Osteocyte (in vitro differentiated cells): ENCODE measurements around the gene NBAS. TPM values are rescaled to one million over a fixed set of nuclear protein-coding genes. Genes with fewer than 3 reads are reported as not detected.

ENCODE experiments used
- DNase-seq: peaks from one replicate; pipeline ENCODE4 v3.0.0; 2021; ENCODE audit warnings: mixed read lengths; ENCODE audit not compliant: unreplicated experiment; ENCODE audit errors: extremely low spot score
- H3K27ac Mint-ChIP-seq: one replicate; pipeline ENCODE4 v1.8.0; 2021; ENCODE audit warnings: mild to moderate bottlenecking, mixed read lengths; ENCODE audit not compliant: unreplicated experiment
- H3K27me3 Mint-ChIP-seq: one replicate; pipeline ENCODE4 v1.8.0; 2021; ENCODE audit warnings: mixed read lengths; ENCODE audit not compliant: unreplicated experiment
- H3K36me3 Mint-ChIP-seq: one replicate; pipeline ENCODE4 v1.8.0; 2021; ENCODE audit warnings: mixed read lengths; ENCODE audit not compliant: unreplicated experiment
- H3K4me1 Mint-ChIP-seq: one replicate; pipeline ENCODE4 v1.8.0; 2021; ENCODE audit warnings: mixed read lengths; ENCODE audit not compliant: unreplicated experiment
- H3K4me3 Mint-ChIP-seq: one replicate; pipeline ENCODE4 v1.8.0; 2021; ENCODE audit warnings: mild to moderate bottlenecking, moderate library complexity, mixed read lengths; ENCODE audit not compliant: unreplicated experiment
- H3K9me3 Mint-ChIP-seq: one replicate; pipeline ENCODE4 v1.8.0; 2021; ENCODE audit warnings: mixed read lengths; ENCODE audit not compliant: unreplicated experiment
- CTCF ChIP-seq: fragments of 200-600 bp; sonication (generic); IDR thresholded peaks from 2 replicates; pipeline ENCODE4 v1.5.0; 2021; ENCODE audit warnings: antibody characterized with exemption, mild to moderate bottlenecking, moderate library complexity
- total RNA-seq: library from RNA; stranded (reverse); gene quantifications from 2 replicates; pipeline ENCODE4 v1.2.1, GENCODE V29; 2021

The NBAS gene
- total RNA-seq, 1 donor from 2014 or later = 43.6 TPM

DNA sequence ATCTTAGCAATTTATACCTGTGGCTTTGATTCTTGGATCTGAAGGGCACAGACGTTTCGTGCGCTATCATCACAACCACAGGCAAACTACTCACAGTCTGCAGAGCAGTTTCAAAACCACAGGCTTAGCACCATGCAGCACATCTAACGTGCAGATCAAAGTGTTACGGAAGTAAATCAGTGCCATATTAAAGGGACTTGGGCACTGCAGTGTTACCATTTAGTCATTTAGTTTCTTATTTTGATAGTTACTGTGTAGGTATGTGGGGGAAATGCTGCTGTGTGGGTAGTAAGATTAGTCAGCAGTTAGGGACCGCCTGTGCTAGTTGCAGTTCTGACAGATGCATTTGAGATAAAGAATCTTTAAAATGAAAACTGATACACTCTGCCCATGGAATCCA lies 384.0 kb downstream of the NBAS start:
- Mint-ChIP-seq H3K9me3 (no peaks in the 10 kb centered on the region), H3K36me3 (peaks cover 14% of the 10 kb centered on the region), H3K4me1 (no peaks in the 10 kb centered on the region), H3K4me3 (no peak overlapping the region), H3K27ac (no peak overlapping the region), H3K27me3 (no peaks in the 10 kb centered on the region)
- no peak for TF ChIP-seq CTCF
- DNase-seq = no peak

DNA sequence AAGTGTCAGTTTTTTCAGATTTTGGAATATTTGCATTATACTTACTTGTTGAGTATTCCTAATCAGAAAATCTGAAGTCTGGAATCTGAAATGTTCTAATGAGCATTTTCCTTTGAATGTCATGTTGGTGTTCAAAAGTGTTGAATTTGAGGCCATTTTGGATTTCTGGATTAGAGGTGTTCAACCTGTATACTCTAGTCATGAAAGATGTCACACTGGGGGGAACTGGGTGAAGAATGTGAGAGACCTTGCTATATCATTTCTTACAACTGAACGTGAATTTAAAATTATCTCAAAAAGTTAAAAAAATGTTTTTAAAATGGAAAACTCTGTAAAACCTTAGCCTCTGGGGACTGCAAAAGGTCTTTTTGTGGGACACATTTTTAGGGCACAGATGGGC lies 384.5 kb downstream of the NBAS start:
- H3K4me3 Mint-ChIP-seq = no peak overlapping the region

GRCh38 chr2:15174567-15174966 lies 386.6 kb downstream of the NBAS start:
- Mint-ChIP-seq H3K9me3 (no peaks in the 10 kb centered on the region), H3K4me3 (no peak overlapping the region), H3K27me3 (no peaks in the 10 kb centered on the region), H3K36me3 (peaks cover 14% of the 10 kb centered on the region), H3K4me1 (peaks cover 19% of the 10 kb centered on the region), H3K27ac (no peak overlapping the region)
- TF ChIP-seq CTCF = no peak
- no peak for DNase-seq

More for the DNA sequence above, 384.5 kb downstream of the NBAS start:
- H3K9me3 Mint-ChIP-seq = no peaks in the 10 kb centered on the region
- no peak for TF ChIP-seq CTCF
- peaks cover 14% of the 10 kb centered on the region for H3K36me3 Mint-ChIP-seq
- no peak for DNase-seq
- H3K4me1 Mint-ChIP-seq = no peaks in the 10 kb centered on the region
- no peaks in the 10 kb centered on the region for H3K27me3 Mint-ChIP-seq
- H3K27ac Mint-ChIP-seq = no peak overlapping the region

DNA sequence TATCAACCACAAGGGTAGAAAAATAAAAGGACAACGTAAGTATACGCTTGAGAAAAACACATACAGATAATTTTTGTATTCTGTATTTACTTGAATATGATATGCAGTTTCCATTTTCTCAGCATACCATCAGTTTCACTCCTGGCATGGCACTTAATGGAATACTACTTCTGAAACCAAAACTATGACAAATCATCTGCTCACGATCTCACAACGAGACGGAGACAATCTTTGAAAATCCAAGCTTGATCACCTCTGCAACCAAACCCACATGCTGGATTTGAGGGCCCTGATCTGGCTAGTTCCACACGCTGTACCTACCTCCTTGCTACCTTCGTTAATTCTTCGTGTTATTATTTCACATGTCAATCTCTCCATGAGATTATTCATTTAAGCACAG lies 387.6 kb downstream of the NBAS start:
- no peak for DNase-seq
- no peak for TF ChIP-seq CTCF
- Mint-ChIP-seq H3K36me3 (peaks cover 14% of the 10 kb centered on the region), H3K27ac (no peak overlapping the region), H3K27me3 (no peaks in the 10 kb centered on the region), H3K4me3 (no peak overlapping the region), H3K4me1 (peaks cover 26% of the 10 kb centered on the region), H3K9me3 (no peaks in the 10 kb centered on the region)

- no peak for TF ChIP-seq CTCF
- Mint-ChIP-seq H3K4me1 (peaks cover 26% of the 10 kb centered on the region), H3K27ac (no peak overlapping the region), H3K36me3 (peaks cover 14% of the 10 kb centered on the region), H3K9me3 (no peaks in the 10 kb centered on the region), H3K27me3 (no peaks in the 10 kb centered on the region), H3K4me3 (no peak overlapping the region)
- no peak for DNase-seq
Measured at GRCh38 chr2:15172825-15173224, 388.3 kb downstream of the NBAS start.
